HG02973 (cell line): ENCODE data around the gene SLC39A11.

ENCODE experiments used
- ATAC-seq: cut with Tn5 transposase; IDR thresholded peaks from one replicate; pipeline ENCODE4 v1.9.1; 2021; ENCODE audit warnings: moderate library complexity; ENCODE audit not compliant: unreplicated experiment

SLC39A11 gene

GRCh38 chr17:73045724-73046123 lies 46.8 kb downstream of the SLC39A11 start:
- ATAC-seq = no peak

- ATAC-seq = no peak
These were observed 48.6 kb downstream of the SLC39A11 start for GRCh38 chr17:73043686-73044581.

- ATAC-seq = no peak
These were observed 49.4 kb downstream of the SLC39A11 start for GRCh38 chr17:73042809-73043685.

GRCh38 chr17:73042225-73042624 lies 50.3 kb downstream of the SLC39A11 start:
- ATAC-seq = no peak

- ATAC-seq = no peak
These were observed 53.2 kb downstream of the SLC39A11 start for GRCh38 chr17:73039282-73039681.

GRCh38 chr17:73031472-73031871 lies 61.0 kb downstream of the SLC39A11 start:
- no peak for ATAC-seq

GRCh38 chr17:73030995-73031394 lies 61.5 kb downstream of the SLC39A11 start:
- ATAC-seq = no peak

- ATAC-seq = no peak
These were observed 62.0 kb downstream of the SLC39A11 start for GRCh38 chr17:73030501-73030921.

- ATAC-seq = no peak
These were observed 62.5 kb downstream of the SLC39A11 start for GRCh38 chr17:73029991-73030390.

GRCh38 chr17:73029021-73029420 lies 63.5 kb downstream of the SLC39A11 start:
- ATAC-seq = no peak

- ATAC-seq = no peak
These were observed 64.2 kb downstream of the SLC39A11 start for GRCh38 chr17:73028299-73028755.

- no peak for ATAC-seq
These were observed 65.3 kb downstream of the SLC39A11 start for GRCh38 chr17:73027130-73027741.

- no peak for ATAC-seq
These were observed 67.4 kb downstream of the SLC39A11 start for GRCh38 chr17:73025041-73025560.

GRCh38 chr17:73023759-73024158 lies 68.7 kb downstream of the SLC39A11 start:
- no peak for ATAC-seq

GRCh38 chr17:73022694-73023093 lies 69.8 kb downstream of the SLC39A11 start:
- no peak for ATAC-seq

GRCh38 chr17:73021771-73022170 lies 70.7 kb downstream of the SLC39A11 start:
- ATAC-seq = no peak

- ATAC-seq = no peak
These were observed 72.4 kb downstream of the SLC39A11 start for GRCh38 chr17:73020110-73020509.

GRCh38 chr17:73018599-73018998 lies 73.9 kb downstream of the SLC39A11 start:
- ATAC-seq = no peak

GRCh38 chr17:73017658-73018057 lies 74.8 kb downstream of the SLC39A11 start:
- no peak for ATAC-seq

GRCh38 chr17:73015722-73016276 lies 76.7 kb downstream of the SLC39A11 start:
- ATAC-seq = no peak
